Ramos (cell line): ENCODE data around the gene KLHDC8B.

Experiments
- in situ Hi-C: fragments of 300-500 bp; cut with MboI; formaldehyde crosslinking; loops from one replicate; pipeline ENCODE4 v1.14.3; 2022; ENCODE audit warnings: low sequenced_read_pairs; ENCODE audit not compliant: unreplicated experiment

The KLHDC8B gene

DNA sequence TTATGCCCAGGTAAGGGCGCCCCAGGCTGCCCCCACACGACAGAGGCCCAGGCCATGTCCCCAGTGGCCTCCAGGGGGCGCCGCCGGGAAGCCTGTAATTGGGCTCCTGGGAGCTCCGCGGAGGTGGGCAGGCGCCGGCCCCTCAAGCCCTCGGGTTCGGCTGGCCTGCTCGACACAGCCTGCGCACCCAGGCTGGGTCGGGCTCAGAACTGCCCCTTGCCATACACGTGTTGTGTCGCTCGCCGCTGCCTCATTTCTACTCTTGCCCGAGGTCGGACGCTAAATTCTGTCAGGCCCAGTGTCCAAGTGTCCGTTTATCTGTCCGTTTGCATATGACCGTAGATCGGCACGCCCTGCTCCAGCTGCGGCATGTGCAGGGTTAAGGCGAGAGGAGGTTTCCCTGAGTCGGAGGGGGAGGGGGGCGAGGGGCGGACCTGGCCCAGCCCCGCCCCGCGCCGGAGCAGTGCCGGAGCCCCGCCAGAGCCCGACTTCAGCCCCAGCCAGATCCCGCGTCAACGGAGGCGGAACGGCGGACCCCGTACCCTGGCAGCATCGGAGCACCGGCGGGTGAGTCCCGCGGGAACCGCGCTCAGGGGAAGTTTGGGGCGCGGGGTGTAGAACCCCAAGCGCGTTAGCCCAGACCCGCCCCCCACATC is at the start of gene KLHDC8B:
TSS of gene KLHDC8B (plus strand) at position 480 of the 656 bp plus-strand sequence. CDS start 1,172 bp downstream, outside the sequence.
- in situ Hi-C loops: no loop called here

DNA sequence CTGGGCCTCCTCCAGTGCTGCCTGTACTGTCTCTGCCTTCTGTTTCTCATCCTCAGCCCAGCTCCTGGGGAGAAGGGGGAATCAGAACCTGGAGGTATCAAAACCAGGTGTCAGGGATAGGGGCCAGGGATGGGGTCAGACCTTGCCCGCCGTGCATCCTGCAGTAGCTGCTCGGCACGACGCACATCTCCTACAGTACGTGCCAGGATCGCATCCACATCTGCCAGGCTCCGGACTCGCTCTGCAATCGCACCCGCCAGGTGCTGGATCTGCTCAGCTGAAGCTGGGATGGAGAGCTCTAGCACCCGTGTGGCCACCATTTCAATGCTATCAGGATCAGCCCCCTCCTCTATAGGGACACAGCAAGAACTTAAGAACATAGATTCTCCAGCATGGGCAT is 49.4 kb upstream of the KLHDC8B start:
- in situ Hi-C loops: no loop called here

DNA sequence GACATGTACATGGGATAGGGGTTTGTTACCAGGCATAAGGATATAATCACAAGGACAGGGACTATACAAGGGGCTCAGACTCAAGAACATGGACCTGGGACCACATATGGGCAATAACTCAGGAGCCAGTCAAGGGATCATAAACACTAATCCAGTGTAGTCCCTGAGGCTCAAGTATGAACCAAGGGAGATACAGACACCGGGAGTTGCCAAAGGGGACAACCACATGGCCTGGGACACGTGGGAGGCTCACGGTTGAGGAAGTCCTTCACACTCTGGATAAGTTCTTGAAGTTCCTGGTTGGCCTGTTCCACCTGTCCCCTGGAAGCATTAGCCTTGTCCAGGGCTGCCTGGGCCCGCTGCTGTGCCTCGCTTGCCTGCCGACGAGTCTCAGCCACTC is 48.9 kb upstream of the KLHDC8B start:
- in situ Hi-C loops: no loop called here

DNA sequence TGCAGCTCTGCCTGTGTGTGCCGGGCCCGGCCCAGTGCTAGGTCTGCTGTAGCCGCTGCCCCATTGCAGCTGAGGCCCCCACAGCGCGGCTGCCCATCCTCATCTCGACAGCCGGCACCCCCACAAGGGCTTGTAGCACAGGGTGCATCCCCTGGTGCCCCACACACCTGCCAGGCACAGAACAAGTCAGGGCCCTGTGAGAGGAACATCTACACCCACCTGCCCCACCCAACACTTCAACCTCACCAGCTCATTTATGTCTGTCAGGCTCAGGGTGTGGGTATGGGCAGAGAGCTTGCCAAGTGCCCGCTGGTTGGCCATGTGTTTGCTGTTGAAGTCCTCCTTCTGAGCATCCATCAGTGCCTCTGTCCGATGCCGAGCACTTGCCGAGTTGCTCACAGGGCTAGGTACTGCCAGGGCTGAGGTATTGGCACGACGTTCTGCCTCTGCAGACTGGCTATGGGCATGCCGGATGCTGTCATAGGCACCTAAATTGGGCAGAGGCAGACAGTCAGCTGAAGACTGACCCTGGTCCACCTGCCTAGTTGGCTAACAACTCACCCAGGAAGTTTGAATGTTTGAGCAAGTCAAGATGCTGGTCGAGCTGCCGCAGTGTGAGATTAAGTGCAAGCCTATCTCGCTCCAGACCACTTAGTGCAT is 48.4 kb upstream of the KLHDC8B start:
- in situ Hi-C loops: no loop called here

DNA sequence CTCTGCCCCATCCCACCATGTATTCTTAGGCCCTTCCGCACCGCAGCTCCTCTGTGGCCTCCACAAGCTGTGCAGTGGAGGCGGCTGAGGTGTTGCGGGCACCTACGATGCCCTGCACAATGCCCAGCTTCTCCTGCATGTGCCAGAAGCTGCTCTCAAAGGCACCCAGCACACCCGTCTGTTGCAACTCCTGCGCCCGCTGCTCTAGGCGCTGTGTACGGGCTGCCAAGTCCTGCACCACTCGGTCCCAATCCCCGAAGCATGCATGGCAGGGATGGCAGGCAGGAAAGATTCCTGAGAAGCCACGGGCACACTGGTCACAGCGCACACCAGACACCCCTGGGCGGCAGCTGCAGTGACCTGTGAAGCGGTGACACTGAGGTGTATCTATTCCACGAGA is 47.7 kb upstream of the KLHDC8B start:
- in situ Hi-C loops: no loop called here

DNA sequence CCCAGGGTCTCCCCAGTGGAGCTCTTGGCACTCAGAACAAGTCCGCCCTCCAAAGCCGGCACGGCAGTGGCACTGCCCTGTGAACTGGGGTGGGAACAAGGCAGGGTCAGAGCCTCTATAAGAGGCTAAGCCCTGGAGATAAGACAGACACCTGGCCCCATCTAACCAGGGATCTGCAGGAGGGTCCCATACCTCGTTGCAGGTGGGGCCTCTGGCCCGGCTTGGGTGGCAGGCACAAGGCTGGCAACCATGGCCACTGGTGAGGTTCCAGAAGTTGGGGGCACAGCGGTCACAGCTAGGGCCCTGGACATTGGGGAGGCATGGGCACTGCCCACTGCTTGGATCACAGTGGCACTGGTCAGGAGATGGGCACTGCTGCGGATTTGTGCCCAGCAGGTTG is 47.2 kb upstream of the KLHDC8B start:
- in situ Hi-C loops: no loop called here

DNA sequence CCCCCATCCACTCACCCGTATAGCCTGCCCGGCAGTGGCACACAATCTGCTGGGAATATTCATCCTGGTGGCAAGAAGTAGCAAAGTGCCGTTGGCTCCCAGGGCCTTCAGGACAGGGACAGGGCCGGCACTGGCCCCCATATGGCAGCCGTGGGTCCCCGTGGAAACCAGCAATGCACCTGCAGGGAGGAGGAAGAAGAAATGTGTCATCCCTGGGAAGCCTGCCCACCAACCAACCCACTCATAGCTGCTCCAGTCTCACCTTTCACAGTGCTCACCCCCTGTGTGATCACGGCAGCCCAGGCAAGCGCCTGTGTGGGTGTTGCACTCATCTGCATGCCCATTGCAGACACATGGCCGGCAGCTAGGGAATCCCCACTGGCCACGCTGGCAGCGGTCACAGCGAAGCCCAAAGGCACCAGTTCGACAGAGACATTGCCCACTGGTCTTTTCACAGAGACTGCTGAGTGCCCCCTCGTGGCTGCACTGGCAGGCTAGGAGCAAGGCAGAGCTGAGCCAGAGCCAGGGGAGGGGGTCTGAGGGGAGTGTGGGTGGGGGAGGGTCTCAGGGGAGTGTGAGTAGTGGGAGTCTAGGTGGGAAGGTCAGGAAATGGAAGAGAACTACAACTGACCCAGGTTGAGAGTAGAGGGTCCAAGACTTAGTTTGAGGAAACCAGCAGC is 46.3 kb upstream of the KLHDC8B start:
- in situ Hi-C loops: no loop called here

DNA sequence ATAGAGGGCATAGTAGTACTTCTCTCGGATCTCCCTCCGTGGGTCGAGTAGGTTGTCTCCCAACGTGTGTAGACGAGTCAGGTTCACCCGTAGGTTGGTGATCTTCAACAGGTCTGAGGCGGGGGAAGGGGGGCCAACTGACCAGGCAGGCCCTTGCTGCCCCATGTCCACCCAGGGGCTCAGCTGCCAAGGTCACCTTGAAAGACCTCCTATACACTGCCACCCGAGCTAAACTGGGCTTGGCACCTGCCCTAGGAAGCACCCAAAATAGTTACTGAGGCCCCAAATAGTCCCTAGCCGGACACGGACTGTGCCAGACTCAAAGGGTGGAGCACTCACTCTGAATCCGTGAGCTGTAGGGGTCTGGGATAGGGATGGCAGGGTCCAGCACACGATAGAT is 40.4 kb upstream of the KLHDC8B start:
- in situ Hi-C loops: no loop called here

DNA sequence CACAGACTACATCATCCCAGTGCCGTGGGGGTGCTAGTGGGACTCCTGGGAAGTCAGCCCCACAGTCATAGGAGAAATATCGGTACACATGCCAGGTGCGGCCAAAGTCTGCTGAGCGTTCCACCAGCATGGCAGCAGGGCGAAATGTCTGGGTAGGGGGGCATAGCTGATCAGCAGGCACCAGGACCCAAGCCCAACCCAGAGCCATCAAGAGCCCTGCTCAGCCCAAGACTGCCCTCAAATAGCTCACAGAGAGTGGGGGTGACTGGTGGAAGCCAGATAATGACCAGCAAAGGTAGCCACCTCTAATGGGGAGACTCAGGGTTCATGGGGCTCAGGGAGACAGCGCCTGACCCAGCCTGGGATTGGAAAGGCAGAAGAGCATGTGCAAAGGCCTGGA is 39.8 kb upstream of the KLHDC8B start:
- in situ Hi-C loops: no loop called here

DNA sequence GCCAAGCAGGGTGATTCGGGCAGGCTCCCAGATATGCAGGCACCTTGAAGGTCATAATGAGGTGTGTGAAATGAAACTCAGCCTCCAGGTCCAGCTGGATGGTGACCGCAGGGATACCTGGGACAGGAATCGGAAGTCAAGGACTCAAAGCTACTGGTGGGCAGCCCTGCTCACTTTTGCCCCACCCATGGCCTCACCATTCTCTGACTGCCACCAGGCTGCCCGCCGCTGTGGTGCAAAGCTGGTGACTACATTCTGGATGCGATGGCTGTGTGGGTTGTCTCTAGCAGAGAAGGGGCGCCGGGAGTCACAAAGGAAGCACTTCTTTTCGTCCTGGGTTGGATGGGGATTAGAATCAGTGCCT is 39.3 kb upstream of the KLHDC8B start:
- in situ Hi-C loops: no loop called here

DNA sequence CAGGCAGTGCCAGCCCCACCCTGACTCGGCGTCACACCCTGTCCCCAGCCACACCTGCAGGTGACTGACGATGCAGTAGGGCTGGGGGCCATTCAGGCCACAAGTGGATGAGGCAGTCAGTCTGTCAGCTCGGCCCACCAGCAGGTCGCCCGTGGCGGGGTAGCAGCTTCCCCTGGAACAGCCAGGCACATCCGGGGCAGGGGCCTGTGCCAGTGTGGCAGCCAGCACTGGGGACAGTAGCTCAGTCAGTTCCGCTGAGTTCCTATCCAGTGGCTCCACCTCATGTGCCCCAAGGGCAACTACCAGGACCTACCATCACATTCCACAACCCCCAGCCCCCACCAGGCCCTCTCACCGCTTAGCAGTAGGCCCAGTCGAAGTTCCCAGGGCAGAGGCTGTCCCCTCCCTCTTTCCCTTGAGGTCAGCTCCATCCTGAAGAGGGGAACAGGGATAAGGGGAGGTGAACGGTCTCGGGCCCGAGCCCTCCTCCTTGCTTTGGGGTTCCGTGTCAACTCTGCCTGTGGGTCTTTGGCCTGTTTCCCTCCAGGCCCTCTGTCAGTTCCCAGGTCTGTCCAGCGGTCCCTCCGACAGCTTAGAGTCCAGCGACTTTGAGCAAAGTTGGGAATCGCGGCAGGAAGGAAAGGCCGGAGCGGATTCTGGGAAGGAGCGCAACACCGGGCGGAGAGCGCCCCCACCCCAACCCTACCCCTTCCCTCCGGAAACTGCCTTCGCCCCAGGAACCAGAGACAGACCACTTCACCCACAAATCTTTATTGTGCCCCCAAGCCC is 38.8 kb upstream of the KLHDC8B start, which contains the start of gene LAMB2:
TSS of gene LAMB2 (minus strand) at position 614 of the 789 bp plus-strand sequence. CDS start at position 431, 183 bp downstream.
- in situ Hi-C loops: no loop called here

DNA sequence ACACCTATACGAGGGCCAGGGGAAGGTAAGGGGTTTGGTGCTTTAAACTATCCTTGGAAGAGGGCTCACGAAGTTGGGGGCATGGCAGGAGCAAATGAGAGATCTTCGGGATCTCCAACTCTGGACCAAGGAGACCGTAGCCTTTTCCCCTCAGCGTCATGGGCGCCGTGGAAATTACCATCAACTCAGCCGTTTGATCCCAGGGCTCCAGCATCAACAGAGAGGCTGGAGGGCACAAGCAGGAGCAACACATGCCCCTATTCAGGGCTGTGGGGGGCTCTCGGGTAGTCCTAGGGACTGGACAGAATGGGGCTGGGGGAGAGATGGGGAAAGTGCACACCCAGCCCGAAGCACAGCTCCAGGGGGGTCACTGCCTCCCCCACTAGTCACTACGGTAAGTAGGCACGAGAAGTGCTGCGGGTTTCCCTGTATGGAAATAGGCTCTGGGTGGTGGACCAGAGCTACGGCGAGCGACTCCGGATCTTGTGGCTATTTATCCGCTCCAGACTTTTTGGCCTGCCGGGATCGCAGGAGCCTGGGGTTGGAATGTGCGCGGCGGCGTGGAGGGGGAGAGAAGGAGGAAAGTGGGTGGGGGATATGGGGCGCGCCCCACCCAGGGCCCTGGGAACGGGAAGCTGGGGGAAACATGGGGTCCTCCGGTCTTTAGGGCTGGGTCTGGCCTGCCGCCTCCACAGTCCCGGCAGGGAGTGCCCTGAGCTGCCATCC is 38.0 kb upstream of the KLHDC8B start:
- in situ Hi-C loops: no loop called here

DNA sequence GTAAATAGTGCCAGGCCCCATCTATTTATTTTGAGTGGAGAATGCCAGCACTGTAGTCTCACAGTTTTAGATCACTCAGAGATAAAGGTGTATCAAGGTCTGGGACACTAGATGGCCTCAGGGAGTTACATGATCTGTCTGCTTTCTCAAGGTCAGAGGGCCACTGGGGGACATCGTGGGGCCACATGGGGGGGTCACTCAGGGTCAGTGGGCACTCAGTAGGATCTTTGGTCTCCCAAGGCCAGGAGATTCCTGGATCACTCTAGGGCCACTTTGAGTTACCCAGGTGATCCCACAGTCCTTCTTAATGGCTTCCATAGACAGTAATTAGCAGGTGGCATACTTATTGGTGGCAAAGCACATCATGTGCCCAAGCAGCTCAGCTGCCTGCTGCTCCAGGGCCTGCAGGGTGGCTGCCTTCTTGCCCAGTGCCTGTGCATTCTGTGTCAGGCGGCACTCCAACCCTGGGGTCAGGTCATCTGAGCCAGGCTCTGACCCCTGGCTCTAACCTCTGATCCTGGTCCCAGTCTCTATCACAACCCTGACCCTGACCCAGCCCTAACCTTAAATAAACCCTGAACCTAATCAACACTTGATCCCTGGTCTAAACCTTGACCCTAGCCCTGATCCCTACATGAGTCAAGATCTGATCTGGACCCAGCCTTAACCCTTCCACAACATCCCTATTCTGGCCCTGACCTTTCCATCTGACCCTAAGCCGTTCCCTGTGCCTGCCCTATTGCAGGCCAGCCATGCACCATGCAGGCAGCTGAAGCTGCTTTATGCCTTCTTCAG is 36.7 kb upstream of the KLHDC8B start:
- in situ Hi-C loops: no loop called here

DNA sequence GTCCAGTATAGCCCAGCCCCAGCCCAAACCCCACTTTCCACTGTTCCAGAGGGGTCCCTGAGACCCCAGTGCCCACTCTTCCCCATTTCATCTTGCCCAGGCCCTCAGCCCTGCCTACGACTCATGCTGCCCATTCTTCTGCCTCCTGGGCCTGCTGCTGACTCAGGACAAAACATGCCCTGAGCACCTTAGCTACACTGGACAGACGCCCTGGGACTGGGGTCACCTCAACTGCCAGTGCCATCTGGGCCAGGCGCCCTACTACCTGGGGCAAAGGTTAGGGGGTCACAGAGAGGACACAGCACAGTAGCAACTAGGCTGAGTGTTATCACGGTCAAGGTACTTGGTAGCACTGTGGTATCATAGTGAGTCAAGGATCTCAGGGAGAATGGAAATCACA is 35.9 kb upstream of the KLHDC8B start:
- in situ Hi-C loops: no loop called here

DNA sequence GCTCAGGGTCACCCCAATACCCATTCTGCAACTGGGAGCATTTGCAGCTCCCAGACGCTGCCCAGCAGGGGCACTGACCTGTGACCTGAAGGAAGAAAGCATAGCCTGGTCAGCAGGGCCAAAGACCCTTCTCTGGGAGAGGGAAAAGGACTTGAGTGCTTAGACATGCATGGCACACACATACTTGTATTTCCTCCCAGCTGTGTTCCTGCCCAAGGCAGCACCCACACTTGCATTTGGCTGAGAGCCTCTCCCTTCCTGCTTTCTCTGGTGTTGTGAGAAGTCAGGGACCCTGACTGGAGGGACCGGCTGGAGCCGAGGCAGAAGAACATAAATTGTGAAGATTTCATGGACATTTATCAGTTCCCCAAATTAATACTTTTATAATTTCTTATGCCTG is 31.3 kb upstream of the KLHDC8B start:
- in situ Hi-C loops: no loop called here

DNA sequence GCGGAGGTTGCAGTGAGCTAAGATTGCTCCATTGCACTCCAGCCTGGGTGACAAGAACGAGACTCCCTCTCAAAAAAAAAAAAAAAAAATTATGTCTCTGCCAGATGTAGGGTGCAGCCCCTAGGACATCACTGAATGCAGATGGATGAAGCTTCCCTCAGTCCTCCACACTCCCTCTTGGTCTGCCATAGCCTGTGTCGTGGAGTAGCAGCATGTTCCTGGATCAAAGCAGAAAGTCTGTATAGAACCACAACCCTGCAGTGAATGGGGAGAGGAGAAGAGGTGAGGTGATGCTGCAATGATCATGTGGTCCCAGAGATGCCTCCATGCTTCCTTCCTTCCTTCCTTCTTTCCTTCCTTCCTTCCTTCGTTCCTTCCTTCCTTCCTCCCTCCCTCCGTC is 23.2 kb upstream of the KLHDC8B start:
- in situ Hi-C loops: no loop called here

DNA sequence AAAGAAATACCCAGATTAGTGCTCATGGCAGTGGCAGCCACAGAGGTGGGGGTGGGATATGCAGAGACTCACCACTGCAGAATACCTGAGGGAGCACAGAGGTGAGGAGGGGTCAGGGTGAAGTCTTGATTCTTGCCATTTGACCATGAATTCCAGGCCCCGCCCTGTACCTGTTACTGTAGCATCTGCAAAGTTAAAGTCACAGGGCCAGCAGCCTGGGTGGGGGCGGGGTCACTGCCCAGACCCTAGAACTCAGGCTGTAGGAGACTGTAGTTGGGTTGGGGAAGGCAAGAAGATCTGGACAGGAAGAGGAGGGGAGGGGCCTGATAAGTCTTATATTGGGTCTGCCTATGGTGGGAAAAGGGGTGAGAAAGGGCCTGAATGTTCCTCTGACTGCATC is 19.8 kb upstream of the KLHDC8B start:
- in situ Hi-C loops: no loop called here

DNA sequence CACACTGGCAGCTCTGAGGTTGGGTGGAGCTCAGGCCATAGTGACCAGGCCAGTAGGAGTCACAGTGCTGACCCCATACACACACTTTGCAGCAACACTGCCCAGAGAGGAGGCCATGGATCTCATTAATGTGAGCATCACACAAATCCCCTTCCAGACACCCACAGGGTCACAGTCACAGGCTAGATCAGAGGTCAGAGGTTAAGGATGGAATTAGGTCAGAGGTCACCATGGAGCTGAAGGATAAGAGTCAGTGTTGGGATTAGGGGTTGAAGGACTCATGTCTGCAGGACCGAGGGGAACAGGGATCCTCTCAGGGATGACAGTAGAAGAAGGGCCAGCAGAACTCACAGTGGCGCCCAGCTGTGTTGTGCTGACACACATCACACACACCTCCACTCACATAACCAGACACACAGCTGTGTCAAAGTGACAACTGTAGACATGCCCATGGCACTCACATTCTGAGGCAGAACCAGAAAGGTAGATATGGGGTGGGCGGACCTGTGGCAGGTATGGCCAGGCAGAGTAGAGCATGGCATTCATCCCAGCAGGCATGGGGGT is 18.0 kb upstream of the KLHDC8B start:
- in situ Hi-C loops: no loop called here

DNA sequence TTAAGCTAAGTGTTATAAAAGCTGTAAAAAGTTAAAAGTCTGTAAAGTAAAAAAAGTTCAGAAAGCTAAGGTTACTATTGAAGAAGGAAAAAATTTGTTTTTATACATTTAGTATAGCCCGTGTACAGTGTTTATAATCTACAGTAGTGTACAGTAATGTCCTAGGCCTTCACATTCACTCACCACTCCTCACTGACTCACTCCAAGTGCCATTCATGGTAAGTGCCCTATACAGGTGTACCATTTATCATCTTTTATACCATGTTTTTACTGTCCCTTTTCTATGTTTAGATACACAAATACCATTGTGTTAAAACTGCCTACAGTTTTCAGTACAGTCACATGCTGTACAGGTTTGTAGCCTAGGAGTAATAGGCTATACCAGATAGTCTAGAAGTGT is 14.1 kb upstream of the KLHDC8B start:
- in situ Hi-C loops: no loop called here
